ENCODE measurements around the gene PPP3R2. TPM values are rescaled to one million over a fixed set of nuclear protein-coding genes. Genes with fewer than 3 reads are reported as not detected.
"Not testable (repeated sequence)": the region's sequence is repeated elsewhere in the genome, so short reads cannot be mapped to it uniquely, and the experiment has no call there.

The PPP3R2 gene, protein sequence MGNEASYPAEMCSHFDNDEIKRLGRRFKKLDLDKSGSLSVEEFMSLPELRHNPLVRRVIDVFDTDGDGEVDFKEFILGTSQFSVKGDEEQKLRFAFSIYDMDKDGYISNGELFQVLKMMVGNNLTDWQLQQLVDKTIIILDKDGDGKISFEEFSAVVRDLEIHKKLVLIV
- total RNA-seq = not detected

GRCh38 chr9:101594796-101595195 is at the start of gene PPP3R2:
PPP3R2 (minus strand) TSS chr9:101594969; CDS start chr9:101594921, 48 bp downstream.
- no peak for DNase-seq

GRCh38 chr9:101639785-101640665 is 45.3 kb upstream of the PPP3R2 start:
- DNase-seq = no peak

GRCh38 chr9:101639311-101639710 is 44.5 kb upstream of the PPP3R2 start:
- DNase-seq = no peak

- DNase-seq = no peak
Measured at GRCh38 chr9:101636247-101636646, 41.5 kb upstream of the PPP3R2 start.

DNA sequence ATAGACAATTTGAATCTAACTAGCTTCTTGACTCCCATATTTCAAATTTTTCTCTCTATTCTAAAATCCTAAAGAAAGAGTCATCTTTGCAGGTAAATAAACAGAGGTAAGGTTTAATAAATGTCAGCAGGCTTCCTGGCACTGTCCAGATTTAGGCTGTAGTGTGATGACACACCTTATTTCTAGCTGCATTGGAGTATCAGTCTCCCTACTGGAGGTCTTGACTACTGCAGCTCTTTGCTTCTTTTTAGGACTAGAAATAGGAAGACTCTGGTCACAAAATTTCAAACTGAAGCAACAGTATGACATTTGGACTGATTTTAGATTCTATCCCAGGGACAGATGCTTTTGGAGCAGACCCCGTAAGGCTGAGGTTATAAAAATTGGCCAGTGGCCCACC is 40.7 kb upstream of the PPP3R2 start:
- DNase-seq = no peak

GRCh38 chr9:101634741-101635409 is 40.1 kb upstream of the PPP3R2 start:
- DNase-seq = no peak

DNA sequence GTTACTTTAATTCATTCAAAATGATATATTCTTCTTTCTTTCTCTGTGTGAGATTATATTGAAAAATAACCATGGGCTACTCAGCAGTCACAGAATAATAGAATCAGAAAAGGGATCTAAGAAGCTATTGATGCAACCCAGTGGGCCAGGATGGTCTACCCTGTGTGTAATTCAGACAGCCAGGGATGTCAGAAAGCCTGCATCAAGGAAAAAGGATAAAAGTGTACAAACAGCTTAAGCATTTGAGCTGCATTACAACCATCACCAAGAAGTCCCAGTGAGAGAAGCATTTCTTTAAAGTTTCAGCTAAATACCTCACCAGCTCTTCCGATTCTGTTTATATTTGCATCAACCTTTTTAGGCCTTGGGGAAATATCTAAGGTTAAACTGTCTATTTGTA is 37.8 kb upstream of the PPP3R2 start:
- no peak for DNase-seq

DNA sequence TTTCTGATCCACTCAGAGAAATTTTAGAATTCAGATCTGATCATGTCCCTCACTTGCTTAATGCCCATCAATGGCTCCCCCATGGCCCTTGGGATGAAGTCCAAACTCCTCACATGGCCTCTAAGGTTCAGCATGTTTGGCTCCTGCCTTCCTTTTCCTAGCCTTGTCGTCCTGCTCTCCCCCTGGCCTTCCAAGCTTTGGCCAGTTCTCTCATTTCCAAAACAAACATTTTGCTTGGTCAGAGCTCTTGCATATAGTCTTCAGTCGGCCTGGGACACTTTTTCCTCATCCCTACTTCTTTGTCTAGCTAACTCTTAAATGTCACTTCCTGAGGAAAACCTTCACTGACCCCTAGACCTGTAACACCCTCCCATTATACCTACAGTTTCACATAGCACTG is 37.1 kb upstream of the PPP3R2 start:
- no peak for DNase-seq

GRCh38 chr9:101629636-101630035 is 34.9 kb upstream of the PPP3R2 start:
- DNase-seq = no peak

DNA sequence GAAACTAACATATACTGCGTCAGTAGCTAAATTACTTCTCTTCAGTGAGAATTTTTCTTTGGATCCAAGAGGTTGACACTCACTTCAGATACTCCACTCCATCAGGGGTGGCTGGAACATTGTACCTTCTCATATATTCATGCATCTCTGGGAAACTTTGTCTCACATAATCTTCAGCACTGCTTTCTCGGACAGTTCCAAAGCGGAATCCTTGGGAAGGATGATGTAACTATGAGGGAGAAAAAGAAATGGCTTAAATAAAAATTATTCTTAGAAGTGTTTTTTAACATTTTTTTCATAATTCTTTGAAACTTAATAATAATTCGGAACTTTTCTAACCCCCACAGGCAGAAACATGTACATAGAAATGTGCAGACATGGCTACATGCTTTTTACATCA is 33.4 kb upstream of the PPP3R2 start:
- DNase-seq = no peak

- DNase-seq = no peak
Measured at GRCh38 chr9:101626295-101626694, 31.5 kb upstream of the PPP3R2 start.

DNA sequence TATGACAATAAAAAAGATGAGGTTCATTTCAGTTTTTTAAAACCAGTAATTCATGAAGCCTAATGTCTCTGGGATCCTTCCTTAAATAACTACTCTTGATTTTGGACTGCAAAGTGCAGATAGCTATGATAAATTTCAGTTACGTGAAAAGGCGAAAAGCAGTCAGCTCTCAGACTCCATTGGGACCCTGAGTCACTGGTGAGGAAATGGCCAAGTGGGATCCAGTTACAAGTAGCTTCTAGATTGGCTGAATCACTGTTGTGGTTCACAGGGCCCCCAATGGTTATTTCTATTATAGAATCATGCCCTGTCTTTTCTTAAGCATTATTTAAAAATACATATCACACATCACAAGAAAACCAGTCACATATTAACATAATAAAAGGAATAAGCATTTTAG is 31.1 kb upstream of the PPP3R2 start:
- no peak for DNase-seq

DNA sequence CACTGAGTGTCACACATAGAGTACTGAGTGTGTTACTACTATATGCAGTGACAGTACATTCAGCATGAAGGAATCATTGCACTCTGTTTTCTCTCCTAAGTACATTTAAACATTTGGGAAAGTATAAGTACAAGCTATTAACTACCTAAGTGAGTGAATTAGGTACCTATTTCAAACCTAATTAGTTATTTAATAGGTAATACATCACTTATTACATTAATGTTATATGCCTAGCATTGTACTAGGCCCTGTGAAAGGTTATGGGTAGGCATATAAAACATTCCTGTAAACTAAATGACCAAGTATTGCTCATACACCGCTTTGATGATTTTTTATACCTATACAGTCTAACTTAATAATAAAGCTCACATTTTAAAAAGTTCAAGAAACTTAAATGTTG is 25.7 kb upstream of the PPP3R2 start:
- DNase-seq = no peak

- DNase-seq = no peak
Measured at GRCh38 chr9:101618698-101619097, 23.9 kb upstream of the PPP3R2 start.

DNA sequence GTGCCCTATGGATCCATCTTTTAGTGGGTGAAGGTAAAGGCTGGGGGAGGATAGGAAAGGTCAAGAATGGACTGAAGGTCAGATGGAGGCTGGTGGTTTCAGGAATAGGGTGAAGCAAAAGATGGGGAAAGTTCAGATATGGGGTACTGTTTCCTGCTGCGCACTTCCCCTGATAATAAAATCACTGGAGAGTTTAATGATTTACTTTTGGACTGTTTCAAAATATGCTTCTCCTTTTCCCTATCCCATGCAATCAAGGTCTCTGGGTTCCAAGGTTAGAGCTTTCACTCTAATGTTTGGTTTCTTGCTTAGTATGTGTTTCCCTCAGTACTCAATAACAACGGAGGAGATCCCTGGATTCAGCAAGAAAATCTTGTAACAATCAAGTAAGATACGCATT is 10.8 kb upstream of the PPP3R2 start:
- no peak for DNase-seq

DNA sequence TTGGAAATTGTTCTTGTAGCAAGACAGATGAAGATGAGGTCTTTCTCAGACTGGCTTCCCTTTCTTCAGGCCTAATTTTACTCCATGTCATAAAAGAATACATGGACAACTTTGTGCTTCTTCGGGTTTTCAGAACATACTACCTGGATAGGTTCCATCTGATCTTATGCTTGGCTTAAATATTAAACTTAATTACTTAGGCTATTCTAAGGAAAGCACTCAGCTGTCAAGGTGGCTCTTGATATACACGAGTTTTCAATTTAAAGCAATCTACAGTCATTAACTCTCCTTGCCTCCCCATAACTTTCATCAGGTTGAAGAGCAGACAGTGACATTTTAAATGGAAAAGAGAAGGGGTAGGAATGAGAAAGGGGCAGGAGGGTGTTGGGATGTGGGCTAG is 9.5 kb upstream of the PPP3R2 start:
- DNase-seq = no peak

- peak; percentile 50 for DNase-seq
Measured at GRCh38 chr9:101601904-101602765, 7.4 kb upstream of the PPP3R2 start.

DNA sequence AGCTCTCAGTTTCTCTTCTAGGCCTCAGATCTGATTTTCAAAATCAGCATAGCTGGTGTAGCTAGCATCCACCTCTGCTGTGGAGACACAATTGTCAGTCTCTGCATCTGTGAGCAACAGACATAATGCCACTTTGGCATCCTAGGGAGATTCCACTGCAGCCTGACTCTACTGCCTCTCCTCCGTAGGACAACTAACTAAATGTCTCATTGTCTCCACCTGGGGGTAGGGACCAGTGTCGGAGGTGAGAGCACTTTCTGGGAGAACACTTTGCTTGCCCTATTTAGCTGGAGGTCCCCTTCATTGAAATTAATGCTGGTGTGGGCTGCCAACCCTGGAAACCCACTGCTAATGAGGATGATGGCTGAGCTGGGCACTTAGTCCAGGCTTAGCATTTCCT is 1.4 kb downstream of the PPP3R2 start:
- no peak for DNase-seq

GRCh38 chr9:101592788-101593187 is 2.0 kb downstream of the PPP3R2 start:
- DNase-seq = no peak

DNA sequence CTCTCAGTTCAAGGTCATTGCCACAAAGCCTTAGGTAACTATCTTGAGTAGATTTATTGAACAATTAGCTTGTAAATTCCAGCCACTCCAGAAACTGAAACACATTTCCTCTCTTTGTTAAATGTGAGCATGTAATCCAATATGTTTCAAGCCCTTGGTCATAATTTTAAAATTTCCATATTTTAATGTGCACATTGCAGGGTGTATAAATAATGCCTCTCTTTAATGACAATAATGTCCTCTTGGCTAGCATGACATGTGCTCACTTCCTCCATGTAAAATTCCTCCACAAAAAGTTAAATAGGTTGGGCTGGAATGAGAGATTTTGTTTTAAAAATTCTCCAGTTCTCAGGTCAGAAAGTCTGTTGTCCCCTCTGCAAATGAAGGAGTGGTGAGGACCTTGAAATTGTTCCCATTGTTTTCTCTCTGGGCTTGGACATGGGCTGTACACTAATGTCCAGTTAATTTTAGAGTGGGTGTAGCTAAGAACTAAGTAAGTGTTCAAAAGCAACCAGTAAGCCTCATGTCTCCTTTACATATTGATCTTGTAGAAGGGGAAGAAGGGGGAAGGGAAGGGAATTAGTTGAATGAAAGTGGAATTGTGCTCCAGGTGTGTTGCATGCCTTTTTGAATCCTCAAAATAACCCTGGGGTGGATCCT is 2.9 kb downstream of the PPP3R2 start:
- no peak for DNase-seq

DNA sequence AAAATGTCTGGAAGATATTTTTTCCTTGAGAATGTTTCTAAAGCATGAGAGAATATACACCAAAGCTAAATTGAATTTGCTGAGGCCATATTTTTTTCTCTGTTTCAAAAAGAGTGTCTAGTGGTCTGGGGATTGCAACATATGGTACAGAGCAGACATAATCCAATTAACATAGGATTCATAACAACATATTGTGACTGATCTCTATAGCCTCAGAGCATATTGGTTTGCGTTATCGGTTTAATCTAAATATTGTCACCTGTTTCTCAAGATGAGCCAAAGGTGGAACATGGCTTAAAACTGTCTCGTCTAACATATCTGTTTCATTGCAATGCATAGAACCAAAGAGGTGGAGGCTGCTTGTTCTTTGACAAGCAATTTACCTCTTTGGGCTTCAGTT is 3.9 kb downstream of the PPP3R2 start:
- DNase-seq = no peak

DNA sequence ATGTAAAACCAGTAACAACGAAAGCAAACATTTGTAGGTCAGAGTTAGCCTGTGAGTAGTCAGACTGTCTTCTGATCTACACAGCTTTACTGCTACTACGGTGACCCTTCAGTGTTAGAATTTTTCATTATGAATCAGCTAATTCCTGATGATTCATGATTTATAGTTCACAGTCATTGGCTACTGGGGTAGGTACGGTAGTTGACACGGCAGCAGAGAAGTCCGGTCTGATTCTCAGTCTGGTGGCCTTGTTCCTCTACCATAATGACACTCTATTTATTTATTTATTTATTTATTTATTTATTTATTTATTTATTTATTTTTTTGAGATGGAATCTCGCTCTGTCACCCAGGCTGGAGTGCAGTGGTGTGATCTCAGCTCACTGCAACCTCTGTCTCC is 4.7 kb downstream of the PPP3R2 start:
- DNase-seq = not testable (repeated sequence)

Data from skin of body (tissue), 2 donors.